Measurements from ENCODE around the gene TRIB2.

Gene TRIB2

GRCh38 chr2:12705230-12705629 is 11.5 kb upstream of the TRIB2 start:
- no peak for TF ChIP-seq CTCF (IDR thresholded peaks at IDR 0.05; ENCODE audit: control insufficient read depth, insufficient read depth, low read depth, low read length, missing control alignments)
- no peak overlapping the region for H3K4me3 ChIP-seq (ENCODE audit: control insufficient read depth, low read depth, low read length)
- no peak for DNase-seq (ENCODE audit: low read depth)

GRCh38 chr2:12705742-12706141 is 11.0 kb upstream of the TRIB2 start:
- no peak overlapping the region for H3K4me3 ChIP-seq (ENCODE audit: control insufficient read depth, low read depth, low read length)
- no peak for TF ChIP-seq CTCF (IDR thresholded peaks at IDR 0.05; ENCODE audit: control insufficient read depth, insufficient read depth, low read depth, low read length, missing control alignments)
- DNase-seq (ENCODE audit: low read depth), result no peak

- no peak overlapping the region for H3K4me3 ChIP-seq (ENCODE audit: control insufficient read depth, low read depth, low read length)
- no peak for TF ChIP-seq CTCF (IDR thresholded peaks at IDR 0.05; ENCODE audit: control insufficient read depth, insufficient read depth, low read depth, low read length, missing control alignments)
- DNase-seq (ENCODE audit: low read depth), result no peak
Measured at GRCh38 chr2:12708508-12709206, 8.1 kb upstream of the TRIB2 start.

GRCh38 chr2:12709207-12709522 is 7.6 kb upstream of the TRIB2 start:
- DNase-seq (ENCODE audit: low read depth), result no peak
- H3K4me3 ChIP-seq (ENCODE audit: control insufficient read depth, low read depth, low read length), result no peak overlapping the region
- TF ChIP-seq CTCF (IDR thresholded peaks at IDR 0.05; ENCODE audit: control insufficient read depth, insufficient read depth, low read depth, low read length, missing control alignments), result no peak

GRCh38 chr2:12710301-12710700 is 6.4 kb upstream of the TRIB2 start:
- no peak overlapping the region for H3K4me3 ChIP-seq (ENCODE audit: control insufficient read depth, low read depth, low read length)
- no peak for DNase-seq (ENCODE audit: low read depth)
- no peak for TF ChIP-seq CTCF (IDR thresholded peaks at IDR 0.05; ENCODE audit: control insufficient read depth, insufficient read depth, low read depth, low read length, missing control alignments)

GRCh38 chr2:12711339-12711738 is 5.4 kb upstream of the TRIB2 start:
- H3K4me3 ChIP-seq (ENCODE audit: control insufficient read depth, low read depth, low read length), result no peak overlapping the region
- no peak for DNase-seq (ENCODE audit: low read depth)
- TF ChIP-seq CTCF (IDR thresholded peaks at IDR 0.05; ENCODE audit: control insufficient read depth, insufficient read depth, low read depth, low read length, missing control alignments), result no peak

- DNase-seq (ENCODE audit: low read depth), result no peak
- no peak overlapping the region for H3K4me3 ChIP-seq (ENCODE audit: control insufficient read depth, low read depth, low read length)
- TF ChIP-seq CTCF (IDR thresholded peaks at IDR 0.05; ENCODE audit: control insufficient read depth, insufficient read depth, low read depth, low read length, missing control alignments), result no peak
Measured at GRCh38 chr2:12712881-12713280, 3.9 kb upstream of the TRIB2 start.

Data from AG09309 (cell line).